Measurements from ENCODE around the gene GDPD3. TPM values are rescaled to one million over a fixed set of nuclear protein-coding genes. Genes with fewer than 3 reads are reported as not detected.

GDPD3 gene
- total and polyA plus RNA-seq, 2 of the 13 experiments (the other 11 are each of a cell fraction or from before 2014, with no cell fraction given): 18.7 to 20.6 TPM

DNA sequence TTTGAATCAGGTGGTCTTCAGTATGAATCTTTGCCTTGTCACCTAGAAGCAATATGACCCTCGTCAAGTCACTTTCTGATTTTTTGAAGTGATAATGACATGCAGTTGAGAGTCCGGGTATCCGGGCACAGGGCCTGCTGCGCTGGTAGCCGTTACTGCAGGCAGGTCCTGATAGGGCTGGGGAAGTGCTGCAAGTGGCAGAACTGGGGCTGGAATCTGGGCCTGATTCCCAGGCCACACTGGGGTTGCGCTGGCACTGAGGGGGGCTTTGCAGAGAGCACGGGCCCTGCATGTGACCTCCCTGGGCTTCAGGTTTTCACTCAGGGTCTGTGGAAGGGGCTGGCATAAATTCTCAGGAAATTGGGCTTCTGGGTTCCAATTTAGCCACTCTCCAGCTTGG lies 34.6 kb downstream of the GDPD3 start:
- no peak for DNase-seq (ENCODE audit: low spot score)
- ChIA-PET POLR2A (interaction anchor here (0.9 to 4.4 kb wide), 4 partner anchors 8 to 14 kb away, joined by 3 to 28 read pairs (median 8); partner anchors contain the start of genes ALDOA and TBX6), CTCF (ENCODE audit: low intra/inter-chr PET ratio, low total read pairs) (no interaction called here)
- Histone ChIP-seq H3K79me2 (ENCODE audit: insufficient read depth, low read length) (peaks cover 51% of the 10 kb centered on the region), H3K9me3 (ENCODE audit: low read length) (no peaks in the 10 kb centered on the region), H4K20me1 (ENCODE audit: insufficient read depth, low read length) (peaks cover 14% of the 10 kb centered on the region), H3K4me2 (ENCODE audit: low read depth, low read length) (peak overlapping the region; percentile 91; the same call in 1 of the 2 replicates), H3K36me3 (replicated peaks in 1 of 2; ENCODE audit: control insufficient read depth in 1 of 2, insufficient read depth in 2 of 2, low read length in 2 of 2) (peaks cover 25 to 50% of the 10 kb centered on the region in 2 experiments), H3K9ac (ENCODE audit: insufficient read depth, low read depth, low read length) (no peak overlapping the region), H3K4me3 (replicated peaks in 1 of 3; ENCODE audit: insufficient read depth in 1 of 3, low read depth in 2 of 3, low read length in 3 of 3) (no peak overlapping the region; a peak in 1 of 6 replicates), H2AFZ (ENCODE audit: low read length) (no peak overlapping the region), H3K27ac (ENCODE audit: extremely low read length, insufficient read depth, low read length) (no peak overlapping the region), H3K27me3 (ENCODE audit: control insufficient read depth in 1 of 2, insufficient read depth in 2 of 2, low read length in 2 of 2) (no peaks in the 10 kb centered on the region; a peak in 1 of 5 replicates), H3K4me1 (ENCODE audit: insufficient read depth, low read length) (peaks cover 68% of the 10 kb centered on the region)
- in situ Hi-C loops (cut with HindIII; ENCODE audit: extremely low pct_ligation_motif_present, low pct_unique_long_range_greater_than_20kb) (loop anchor here (25.0 kb wide), 1 partner anchor 559 kb away; no protein-coding TSS in a partner anchor), intact Hi-C loops (cut with micrococcal nuclease; ENCODE audit: unreplicated experiment) (no loop called here)
- FAIRE-seq: no peak
- no TSS peak for BruUV-seq (replicated peaks)
- WGBS (ENCODE audit: low lambda C conversion rate): 91% methylated on average over 5 of the region's 7 CpGs
- TF ChIP-seq ADNP (CRISPR knock-in tag; IDR thresholded peaks at IDR 0.05): no peak
- 0 out of 2 replicates have a peak, but pooled peaks have one; percentile 45 for TF ChIP-seq ZNF253 (CRISPR knock-in tag; IDR thresholded peaks at IDR 0.05; ENCODE audit: borderline replicate concordance)
- TF ChIP-seq ZNF280B (CRISPR knock-in tag; IDR thresholded peaks at IDR 0.05; ENCODE audit: borderline replicate concordance): no peak
- TF ChIP-seq KMT2A (CRISPR knock-in tag; IDR thresholded peaks at IDR 0.05): 0 out of 2 replicates have a peak, but pooled peaks have one; percentile 20
- TF ChIP-seq GTF3A (CRISPR knock-in tag; conservative IDR thresholded peaks at IDR 0.05): no peak
- no peak for TF ChIP-seq KLF13 (CRISPR knock-in tag; IDR thresholded peaks at IDR 0.05)
- no peak for TF ChIP-seq NFIB (CRISPR knock-in tag; IDR thresholded peaks at IDR 0.05; ENCODE audit: borderline replicate concordance)
- ATAC-seq: no peak

All from HepG2 (cell line).